ENCODE measurements around the gene KCNJ5.
A peak's percentile ranks its signal among the peaks of the same experiment; 100 is the strongest.

KCNJ5 gene

GRCh38 chr11:128907585-128907984, 16.4 kb downstream of the KCNJ5 start (continued):
- TF ChIP-seq TSHZ2 (CRISPR knock-in tag; IDR thresholded peaks at IDR 0.05) (no peak), ZFP3 (CRISPR knock-in tag; IDR thresholded peaks at IDR 0.05) (no peak), ESRRG (CRISPR knock-in tag; IDR thresholded peaks at IDR 0.05) (no peak), CREB5 (CRISPR knock-in tag; IDR thresholded peaks at IDR 0.05; ENCODE audit: low read depth) (no peak), GLIS3 (CRISPR knock-in tag; IDR thresholded peaks at IDR 0.05) (no peak), POU6F1 (CRISPR knock-in tag; IDR thresholded peaks at IDR 0.05; ENCODE audit: borderline replicate concordance, low read depth) (no peak), ZNF70 (CRISPR knock-in tag; IDR thresholded peaks at IDR 0.05) (no peak)

- peak; percentile 59 for ATAC-seq
- TF ChIP-seq ZNF70 (CRISPR knock-in tag; IDR thresholded peaks at IDR 0.05), result no peak
- no peak for TF ChIP-seq CREB5 (CRISPR knock-in tag; IDR thresholded peaks at IDR 0.05; ENCODE audit: low read depth)
- no peak for TF ChIP-seq BACH2 (CRISPR knock-in tag; IDR thresholded peaks at IDR 0.05; ENCODE audit: borderline replicate concordance)
- TF ChIP-seq GLIS3 (CRISPR knock-in tag; IDR thresholded peaks at IDR 0.05), result no peak
- TF ChIP-seq ZFP30 (CRISPR knock-in tag; IDR thresholded peaks at IDR 0.05), result no peak
- TF ChIP-seq PPARA (CRISPR knock-in tag; IDR thresholded peaks at IDR 0.05; ENCODE audit: borderline replicate concordance), result no peak
- peak; percentile 43; the same call in 1 of the 2 replicates for TF ChIP-seq TCF4 (CRISPR knock-in tag; IDR thresholded peaks at IDR 0.05; ENCODE audit: borderline replicate concordance)
Observed at GRCh38 chr11:128908391-128909246, 17.5 kb downstream of the KCNJ5 start.

GRCh38 chr11:128909438-128910125, 18.4 kb downstream of the KCNJ5 start:
- no peak for ATAC-seq
- no peak for TF ChIP-seq ZC3H10 (CRISPR knock-in tag; IDR thresholded peaks at IDR 0.05)
- TF ChIP-seq GLIS3 (CRISPR knock-in tag; IDR thresholded peaks at IDR 0.05), result no peak
- no peak for TF ChIP-seq CSRNP3 (CRISPR knock-in tag; IDR thresholded peaks at IDR 0.05)
- no peak for TF ChIP-seq OSR1 (CRISPR knock-in tag; IDR thresholded peaks at IDR 0.05)
- TF ChIP-seq PPARA (CRISPR knock-in tag; IDR thresholded peaks at IDR 0.05; ENCODE audit: borderline replicate concordance), result no peak
- TF ChIP-seq ESRRG (CRISPR knock-in tag; IDR thresholded peaks at IDR 0.05), result no peak
- no peak for TF ChIP-seq ZFP30 (CRISPR knock-in tag; IDR thresholded peaks at IDR 0.05)
- TF ChIP-seq RARB (CRISPR knock-in tag; IDR thresholded peaks at IDR 0.05), result no peak
- no peak for TF ChIP-seq ZNF70 (CRISPR knock-in tag; IDR thresholded peaks at IDR 0.05)
- no peak for TF ChIP-seq TCF4 (CRISPR knock-in tag; IDR thresholded peaks at IDR 0.05; ENCODE audit: borderline replicate concordance)

GRCh38 chr11:128910576-128910975, 19.4 kb downstream of the KCNJ5 start:
- ATAC-seq, result no peak
- no peak for TF ChIP-seq RARB (CRISPR knock-in tag; IDR thresholded peaks at IDR 0.05)
- TF ChIP-seq PPARA (CRISPR knock-in tag; IDR thresholded peaks at IDR 0.05; ENCODE audit: borderline replicate concordance), result no peak
- TF ChIP-seq ISL1 (CRISPR knock-in tag; IDR thresholded peaks at IDR 0.05), result no peak
- TF ChIP-seq TSHZ2 (CRISPR knock-in tag; IDR thresholded peaks at IDR 0.05), result no peak
- no peak for TF ChIP-seq CSRNP3 (CRISPR knock-in tag; IDR thresholded peaks at IDR 0.05)
- no peak for TF ChIP-seq POU6F1 (CRISPR knock-in tag; IDR thresholded peaks at IDR 0.05; ENCODE audit: borderline replicate concordance, low read depth)
- no peak for TF ChIP-seq CSDC2 (CRISPR knock-in tag; IDR thresholded peaks at IDR 0.05)
